OCI-LY3 (cell line): ENCODE measurements around the gene PRKAA2.

Experiments used
- CTCF ChIP-seq: fragments of 200-600, 300-600 bp; sonication (generic); IDR thresholded peaks from 2 replicates; pipeline ENCODE4 v1.5.1; 2014; ENCODE audit warnings: antibody characterized with exemption, low read length, low read depth
- EZH2phosphoT487 ChIP-seq: fragments of 200-600 bp; shearing (Covaris generic); IDR thresholded peaks from 2 replicates; pipeline ENCODE4 v1.6.1; 2018; ENCODE audit warnings: antibody characterized with exemption, mixed run types, low read depth

DNA sequence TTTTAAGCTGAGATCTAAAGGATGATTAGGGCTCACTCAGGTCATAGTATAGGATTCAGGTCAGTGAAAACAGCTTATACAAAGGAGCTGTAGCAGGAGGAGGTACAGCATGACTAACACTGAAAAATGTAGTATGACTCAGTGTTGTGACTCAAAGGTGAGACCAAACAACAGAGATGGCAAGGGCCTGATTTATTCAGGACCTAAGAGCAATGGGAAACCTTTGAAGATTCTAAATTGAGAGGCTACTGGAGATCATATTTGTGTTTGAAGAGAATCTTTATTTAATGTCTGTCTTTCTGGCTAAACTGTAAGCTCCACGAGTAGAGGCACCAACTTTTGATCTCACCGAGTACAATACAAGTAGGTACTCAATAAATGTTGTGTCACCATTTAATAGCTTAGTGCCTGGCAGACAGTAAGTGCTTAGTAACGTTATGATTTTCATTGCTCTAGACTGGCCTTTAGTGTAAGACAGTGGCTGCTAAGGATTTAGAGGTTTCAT, 43.5 kb downstream of the PRKAA2 start:
- no peak for TF ChIP-seq CTCF
- TF ChIP-seq EZH2phosphoT487, result no peak
